Ovary (tissue), 3 donors: Measurements from ENCODE around the gene LRRC63.

Experiments
- CTCF ChIP-seq, 3 donors: fragments of 450-650 bp in 2 of 3; fragments of 200-600 bp in 1 of 3; IDR thresholded peaks; one replicate each; pipeline versions ENCODE4 v1.5.1 to v1.8.0; 2016 to 2022; ENCODE audit warnings: antibody characterized with exemption in 3 of 3, mild to moderate bottlenecking in 1 of 3
- EP300 ChIP-seq: sonication (generic); formaldehyde crosslinking; IDR thresholded peaks from one replicate; pipeline ENCODE4 v1.6.1; 2017; ENCODE audit warnings: antibody characterized with exemption
- POLR2A ChIP-seq: fragments of 450-650 bp; IDR thresholded peaks from one replicate; pipeline ENCODE4 v1.6.1; 2017; ENCODE audit warnings: antibody characterized with exemption, mild to moderate bottlenecking, moderate library complexity
- donor health status: DM: no; HTN: no; CAD: no.

GRCh38 chr13:46166224-46166584 is 45.5 kb upstream of the LRRC63 start:
- TF ChIP-seq CTCF (IDR thresholded peaks at IDR 0.05) = no peak
- no peak for TF ChIP-seq POLR2A
- TF ChIP-seq EP300 = no peak
